A549 (cell line): ENCODE measurements around the gene CLASP1. TPM values are rescaled to one million over a fixed set of nuclear protein-coding genes. Genes with fewer than 3 reads are reported as not detected.

Experiments
- ATAC-seq, 2 experiments: fragments of 200-7000 bp in 1 of 2; fragments of >200 bp in 1 of 2; cut with Nextera tagmentation in 1 of 2; cut with Tn5 transposase in 1 of 2; 3 replicates each; pipeline versions ENCODE4 v1.8.0 to v1.9.1; 2018 to 2020; ENCODE audit warnings: mild to moderate bottlenecking in 1 of 2, moderate library complexity in 1 of 2
- CTCF ChIA-PET: fragments of 300-600 bp; sonication (Branson Sonifier 250); formaldehyde crosslinking; extraction: SDS; loops from one replicate; lab custom pipeline; 2021; ENCODE audit warnings: antibody characterized with exemption, inconsistent platforms; lab: Yijun Ruan, JAX
- POLR2A ChIA-PET: fragments of 350-600 bp; formaldehyde crosslinking; extraction: SDS; loops from one replicate; lab custom pipeline; 2021; ENCODE audit warnings: antibody characterized with exemption, inconsistent platforms; lab: Yijun Ruan, JAX
- DNase-seq, 2 experiments: peaks; one replicate each; pipeline versions ENCODE4 v3.0.0 to v3.0.0-alpha.2; 2011 to 2016; ENCODE audit warnings: low read depth in 1 of 2, low spot score in 1 of 2
- FAIRE-seq: peaks from 2 replicates; lab custom pipeline; 2011; peaks lifted over from hg19 to GRCh38; lab: Jason Lieb, UNC
- H3K27ac ChIP-seq, 2 experiments: fragments of >200 bp; sonication (Bioruptor Twin); formaldehyde crosslinking; 3 replicates each; pipeline ENCODE4 v1.5.1; 2016 to 2017
- H3K4me1 ChIP-seq: fragments of >200 bp; sonication (Bioruptor Twin); formaldehyde crosslinking; 3 replicates; pipeline ENCODE4 v1.6.1; 2016
- H3K4me2 ChIP-seq: fragments of >200 bp; sonication (Bioruptor Twin); formaldehyde crosslinking; 3 replicates; pipeline ENCODE4 v1.6.1; 2016
- H3K4me3 ChIP-seq: fragments of >200 bp; sonication (Bioruptor Twin); formaldehyde crosslinking; 3 replicates; pipeline ENCODE4 v1.5.1; 2016
- H3K9me3 ChIP-seq: fragments of >200 bp; sonication (Bioruptor Twin); formaldehyde crosslinking; 3 replicates; pipeline ENCODE4 v1.6.1; 2016
- BHLHE40 ChIP-seq: IDR thresholded peaks from 2 replicates; pipeline ENCODE4 v1.6.1; 2012; ENCODE audit warnings: low read depth, low read length, inconsistent platforms
- CBX8 ChIP-seq: fragments of 200-600 bp; sonication (generic); IDR thresholded peaks from 2 replicates; pipeline ENCODE4 v1.6.1; 2016
- CEBPB ChIP-seq, 2 experiments: fragments of >200 bp in 1 of 2; sonication (Bioruptor Twin) in 1 of 2; formaldehyde crosslinking in 1 of 2; IDR thresholded peaks; 2 replicates each; pipeline ENCODE4 v1.6.1; 2012 to 2016
- CHD4 ChIP-seq: fragments of 200-600 bp; sonication (generic); IDR thresholded peaks from 2 replicates; pipeline ENCODE4 v1.6.1; 2016; ENCODE audit warnings: antibody characterized with exemption, mild to moderate bottlenecking, borderline replicate concordance
- CTCF ChIP-seq: fragments of >200 bp; sonication (Bioruptor Twin); formaldehyde crosslinking; IDR thresholded peaks from 3 replicates; pipeline ENCODE4 v1.5.1; 2016
- EP300 ChIP-seq, 2 experiments: fragments of >200 bp; sonication (Bioruptor Twin); formaldehyde crosslinking; IDR thresholded peaks; 2 replicates in 1 of 2; 3 replicates in 1 of 2; pipeline ENCODE4 v1.6.1; 2016 to 2017
- FOSL2 ChIP-seq, 2 experiments: fragments of 450-650 bp in 1 of 2; fragments of >200 bp in 1 of 2; sonication (Bioruptor Twin) in 1 of 2; formaldehyde crosslinking; IDR thresholded peaks; 2 replicates each; pipeline versions ENCODE4 v1.5.0 to v1.6.1; 2016 to 2020; ENCODE audit warnings: mild to moderate bottlenecking in 1 of 2, moderate library complexity in 1 of 2
- HDAC2 ChIP-seq: fragments of 200-600 bp; sonication (generic); IDR thresholded peaks from 2 replicates; pipeline ENCODE4 v1.6.1; 2016
- HMGXB4 ChIP-seq: fragments of 250-450 bp; sonication (Bioruptor Pico); IDR thresholded peaks from 2 replicates; pipeline ENCODE4 v1.5.0; 2021; ENCODE audit warnings: mild to moderate bottlenecking, moderate library complexity, borderline replicate concordance
- HOXB13 ChIP-seq: fragments of 250-450 bp; sonication (Bioruptor Pico); IDR thresholded peaks from 2 replicates; pipeline ENCODE4 v1.5.0; 2020; ENCODE audit warnings: low read depth, mild to moderate bottlenecking, moderate library complexity
- JUNB ChIP-seq: fragments of >200 bp; sonication (Bioruptor Twin); formaldehyde crosslinking; IDR thresholded peaks from 2 replicates; pipeline ENCODE4 v1.6.1; 2016
- KDM5A ChIP-seq: fragments of 200-600 bp; sonication (generic); IDR thresholded peaks from 2 replicates; pipeline ENCODE4 v1.6.1; 2016; ENCODE audit warnings: antibody characterized with exemption, mild to moderate bottlenecking
- MAZ ChIP-seq: fragments of 150-350 bp; IDR thresholded peaks from 2 replicates; pipeline ENCODE4 v1.6.1; 2014; ENCODE audit warnings: antibody characterized with exemption, low read depth, low read length, borderline replicate concordance
- MYC ChIP-seq: IDR thresholded peaks from 2 replicates; pipeline ENCODE4 v1.6.1; 2012; ENCODE audit warnings: mild to moderate bottlenecking, inconsistent platforms, low read length, improper control_type of control experiment, borderline replicate concordance
- PHF8 ChIP-seq: fragments of 200-600 bp; sonication (generic); IDR thresholded peaks from 2 replicates; pipeline ENCODE4 v1.6.1; 2016; ENCODE audit warnings: low read depth, mild to moderate bottlenecking, antibody characterized with exemption, moderate library complexity, borderline replicate concordance
- REST ChIP-seq: fragments of 200-600 bp; sonication (generic); IDR thresholded peaks from 2 replicates; pipeline ENCODE4 v1.6.1; 2016; ENCODE audit warnings: antibody characterized with exemption, mild to moderate bottlenecking, moderate library complexity
- SMC3 ChIP-seq: fragments of >200 bp; sonication (Bioruptor Twin); formaldehyde crosslinking; IDR thresholded peaks from 3 replicates; pipeline ENCODE4 v1.6.1; 2018; ENCODE audit warnings: inconsistent platforms
- SREBF2 ChIP-seq: fragments of 450-650 bp; IDR thresholded peaks from 2 replicates; pipeline ENCODE4 v1.6.1; 2014; ENCODE audit warnings: mild to moderate bottlenecking, moderate library complexity
- TFCP2L1 ChIP-seq: fragments of 250-450 bp; sonication (Bioruptor Pico); IDR thresholded peaks from 2 replicates; pipeline ENCODE4 v1.5.0; 2021; ENCODE audit warnings: mild to moderate bottlenecking
- ZFP36 ChIP-seq: fragments of 450-650 bp; IDR thresholded peaks from 2 replicates; pipeline ENCODE4 v1.6.1; 2014; ENCODE audit warnings: borderline replicate concordance; ENCODE audit not compliant: partially characterized antibody
- WGBS: methylation state at CpG from one replicate; pipeline ENCODE4 v1.1.6; 2017; ENCODE audit errors: missing lambda C conversion rate; 5-methylcytosine and 5-hydroxymethylcytosine counted together
- polyA plus RNA-seq, 4 experiments: library from polyadenylated mRNA; depleted of rRNA in 3 of 4; stranded (reverse); fragments of >200 nt; fragmentation: RNase III in 1 of 4; extraction: RNeasy Plus Mini Kit Qiagen cat#74134 plus additional on column Dnase treatment in 1 of 4; gene quantifications; 2 replicates in 3 of 4; 3 replicates in 1 of 4; pipeline ENCODE4 v1.2.3, GENCODE V29; 2011 to 2017
- TF ChIP-seq, protein P1 (sequence below): IDR thresholded peaks from 2 replicates; pipeline ENCODE4 v1.6.1; 2012
- TF ChIP-seq, protein P2 (sequence below): fragments of >200 bp; sonication (Bioruptor Twin); formaldehyde crosslinking; IDR thresholded peaks from 2 replicates; pipeline ENCODE4 v1.6.1; 2016

Gene CLASP1
- polyA plus RNA-seq, 2 of the 4 experiments (the other 2 are of a cell fraction), result 11.7 to 15.8 TPM

- Histone ChIP-seq H3K4me2 (no peak overlapping the region), H3K4me3 (no peak overlapping the region), H3K27ac (no peak overlapping the region), H3K9me3 (no peaks in the 10 kb centered on the region)
- POLR2A ChIA-PET, result no interaction called here
- no peak for DNase-seq
- 97% methylated on average over 1 of the region's 1 CpG for WGBS
- FAIRE-seq, result no peak
- CTCF ChIA-PET, result no interaction called here
- no peak for ATAC-seq
- no peak for TF ChIP-seq MAZ
- TF ChIP-seq SREBF2, result no peak
- TF ChIP-seq JUNB, result no peak
- no peak for TF ChIP-seq CBX8
- TF ChIP-seq HOXB13 (CRISPR knock-in tag), result no peak
- TF ChIP-seq CEBPB (IDR thresholded peaks at IDR 0.05), result no peak
- no peak for TF ChIP-seq MYC
- no peak for TF ChIP-seq HDAC2
- TF ChIP-seq EP300 (IDR thresholded peaks at IDR 0.05), result no peak
- no peak for TF ChIP-seq TFCP2L1 (CRISPR knock-in tag)
- no peak for TF ChIP-seq CTCF
- TF ChIP-seq PHF8, result no peak
- TF ChIP-seq, all 56 proteins: peak for 0
- H3K4me1 ChIP-seq, result 0 out of 3 replicates have a peak, but pooled peaks cover 3% of the 10 kb centered on the region
These were observed 46.1 kb downstream of the CLASP1 start for GRCh38 chr2:121603185-121603584.

- TF ChIP-seq EP300 (IDR thresholded peaks at IDR 0.05) (no peak), SMC3 (no peak), BHLHE40 (no peak), KDM5A (no peak), REST (no peak), ZFP36 (no peak), HMGXB4 (CRISPR knock-in tag) (no peak), FOSL2 (IDR thresholded peaks at IDR 0.05) (no peak), FOSL2 (CRISPR knock-in tag; IDR thresholded peaks at IDR 0.05) (no peak), JUNB (no peak), CHD4 (no peak)
- TF ChIP-seq, protein P1, sequence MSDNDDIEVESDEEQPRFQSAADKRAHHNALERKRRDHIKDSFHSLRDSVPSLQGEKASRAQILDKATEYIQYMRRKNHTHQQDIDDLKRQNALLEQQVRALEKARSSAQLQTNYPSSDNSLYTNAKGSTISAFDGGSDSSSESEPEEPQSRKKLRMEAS, result no peak
- TF ChIP-seq, protein P2, sequence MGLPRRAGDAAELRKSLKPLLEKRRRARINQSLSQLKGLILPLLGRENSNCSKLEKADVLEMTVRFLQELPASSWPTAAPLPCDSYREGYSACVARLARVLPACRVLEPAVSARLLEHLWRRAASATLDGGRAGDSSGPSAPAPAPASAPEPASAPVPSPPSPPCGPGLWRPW, result no peak
- TF ChIP-seq, all 56 proteins: peak for 0
- FAIRE-seq, result no peak
- Histone ChIP-seq H3K4me2 (no peak overlapping the region), H3K4me3 (no peak overlapping the region), H3K27ac (no peak overlapping the region), H3K4me1 (peaks cover 23% of the 10 kb centered on the region), H3K9me3 (no peaks in the 10 kb centered on the region)
- DNase-seq, result no peak
- CTCF ChIA-PET, result interaction anchor here (0.7 to 1.6 kb wide), 2 partner anchors 10 to 118 kb away, joined by 3 read pairs; no protein-coding TSS in a partner anchor
- POLR2A ChIA-PET, result interaction anchor here (0.6 to 1.2 kb wide), 2 partner anchors 50 to 1153 kb away, joined by 4 to 7 read pairs; no protein-coding TSS in a partner anchor
- ATAC-seq, result no peak
These were observed 49.2 kb downstream of the CLASP1 start for GRCh38 chr2:121599963-121600651.
